ENCODE measurements around the gene CCT5. TPM values are rescaled to one million over a fixed set of nuclear protein-coding genes. Genes with fewer than 3 reads are reported as not detected.
A peak's percentile ranks its signal among the peaks of the same experiment; 100 is the strongest.

CCT5 gene
- 100 to 1,000 TPM in 1 of 2 donors, 10 to 100 TPM in 1; 81.7 to 186 TPM for polyA plus RNA-seq

DNA sequence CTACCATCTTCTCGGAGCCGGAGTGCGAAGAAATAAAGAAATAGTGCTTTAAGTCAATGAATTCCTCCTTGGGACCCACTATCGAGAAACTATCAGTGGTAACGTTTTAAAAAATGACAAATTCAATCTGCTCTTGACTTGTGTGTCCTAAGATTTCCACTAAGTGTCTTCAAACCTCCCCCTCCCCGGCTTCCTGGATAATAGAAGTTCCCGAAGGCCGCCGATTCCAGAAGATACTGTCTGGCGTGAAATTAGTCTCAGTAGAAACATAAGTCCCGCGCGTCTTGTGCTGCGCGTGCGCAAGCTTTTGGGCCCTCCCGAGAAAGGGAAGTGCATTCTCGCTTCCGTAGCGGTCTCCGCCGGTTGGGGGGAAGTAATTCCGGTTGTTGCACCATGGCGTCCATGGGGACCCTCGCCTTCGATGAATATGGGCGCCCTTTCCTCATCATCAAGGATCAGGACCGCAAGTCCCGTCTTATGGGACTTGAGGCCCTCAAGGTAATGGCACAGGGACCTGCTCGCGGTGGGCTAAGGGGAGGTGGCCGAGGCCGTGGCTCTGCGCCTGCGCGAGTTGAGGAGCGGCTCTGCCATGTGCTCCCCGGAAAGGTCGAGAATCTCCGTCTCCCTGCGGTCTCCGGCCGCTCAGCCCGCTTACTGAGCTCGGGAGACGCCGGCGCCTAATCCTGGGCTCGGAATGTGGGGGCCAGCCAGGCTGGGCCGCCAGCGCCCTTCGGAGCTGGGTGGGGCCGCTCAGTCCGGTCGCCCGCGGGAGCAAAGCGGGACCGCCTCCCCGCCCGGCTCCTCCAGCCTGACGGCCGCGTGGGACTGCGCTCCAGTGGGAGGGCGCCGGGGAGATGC is at the start of gene CCT5:
CCT5 (plus strand) TSS at position 333 of the 858 bp plus-strand sequence; CDS start at position 394, 61 bp downstream.
- Histone ChIP-seq H3K4me1 (ENCODE audit: control insufficient read depth in 2 of 2, insufficient read depth in 2 of 2, low read length in 1 of 2) (peaks cover 3 to 5% of the 10 kb centered on the region in 2 donors), H3K27ac (ENCODE audit: low read depth in 2 of 2, low read length in 1 of 2) (peak within 1 kb of the TSS; percentile 79 to 95), H3K4me3 (ENCODE audit: low read depth in 1 of 2, low read length in 2 of 2) (peak within 1 kb of the TSS; percentile 93 to 96), H3K9me3 (ENCODE audit: control insufficient read depth in 2 of 2, insufficient read depth in 1 of 2, low read depth in 1 of 2, low read length in 1 of 2) (no peaks in the 10 kb centered on the region), H3K27me3 (ENCODE audit: control insufficient read depth in 1 of 2, insufficient read depth in 2 of 2, low read length in 2 of 2) (no peaks in the 10 kb centered on the region), H3K36me3 (ENCODE audit: control insufficient read depth in 2 of 2, insufficient read depth in 2 of 2, low read length in 1 of 2) (peaks cover 0 to 4% of the 10 kb centered on the region in 2 donors)
- 0% methylated on average over 66 to 67 of the region's 67 CpGs for WGBS, 2 donors

DNA sequence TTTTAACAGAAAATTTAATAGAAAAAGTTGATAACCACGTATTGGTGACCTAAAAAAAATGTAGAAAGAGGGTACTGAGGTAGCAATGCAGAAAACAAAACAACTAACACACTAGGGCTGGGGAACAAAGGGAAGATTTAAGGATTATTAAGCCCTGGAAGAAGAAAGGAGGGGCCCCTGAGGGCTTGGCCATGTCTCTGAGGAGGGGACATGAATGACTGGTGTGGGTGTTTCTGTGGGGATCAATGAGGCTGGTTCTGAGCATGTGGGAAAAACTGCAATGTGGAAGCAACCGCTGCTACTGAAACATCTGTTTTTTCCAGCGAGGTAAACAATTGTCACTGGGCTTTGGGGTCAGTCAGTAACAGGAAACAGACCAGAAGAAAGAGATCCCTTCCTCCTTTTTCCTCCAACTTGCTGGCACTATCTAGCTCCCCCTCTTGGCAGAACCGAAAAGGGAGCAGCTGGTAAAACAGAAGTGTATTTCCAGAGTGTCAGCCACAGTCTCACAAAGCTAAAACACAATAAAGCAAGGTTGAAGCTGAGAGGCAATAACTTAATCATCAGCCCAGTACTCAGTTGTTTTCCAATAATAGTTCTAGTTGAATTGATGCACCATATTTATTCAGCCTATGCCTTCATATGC is 48.7 kb upstream of the CCT5 start:
- Histone ChIP-seq H3K9me3 (ENCODE audit: control insufficient read depth in 2 of 2, insufficient read depth in 1 of 2, low read depth in 1 of 2, low read length in 1 of 2) (no peaks in the 10 kb centered on the region), H3K36me3 (ENCODE audit: control insufficient read depth in 2 of 2, insufficient read depth in 2 of 2, low read length in 1 of 2) (no peaks in the 10 kb centered on the region), H3K27ac (ENCODE audit: low read depth in 2 of 2, low read length in 1 of 2) (peak overlapping the region in 1 of 2 donors; percentile 7), H3K4me1 (ENCODE audit: control insufficient read depth in 2 of 2, insufficient read depth in 2 of 2, low read length in 1 of 2) (no peaks in the 10 kb centered on the region), H3K4me3 (ENCODE audit: low read depth in 1 of 2, low read length in 2 of 2) (no peak overlapping the region), H3K27me3 (ENCODE audit: control insufficient read depth in 1 of 2, insufficient read depth in 2 of 2, low read length in 2 of 2) (no peaks in the 10 kb centered on the region)
- WGBS, 2 donors = 19 to 36% methylated on average over 4 of the region's 4 CpGs

DNA sequence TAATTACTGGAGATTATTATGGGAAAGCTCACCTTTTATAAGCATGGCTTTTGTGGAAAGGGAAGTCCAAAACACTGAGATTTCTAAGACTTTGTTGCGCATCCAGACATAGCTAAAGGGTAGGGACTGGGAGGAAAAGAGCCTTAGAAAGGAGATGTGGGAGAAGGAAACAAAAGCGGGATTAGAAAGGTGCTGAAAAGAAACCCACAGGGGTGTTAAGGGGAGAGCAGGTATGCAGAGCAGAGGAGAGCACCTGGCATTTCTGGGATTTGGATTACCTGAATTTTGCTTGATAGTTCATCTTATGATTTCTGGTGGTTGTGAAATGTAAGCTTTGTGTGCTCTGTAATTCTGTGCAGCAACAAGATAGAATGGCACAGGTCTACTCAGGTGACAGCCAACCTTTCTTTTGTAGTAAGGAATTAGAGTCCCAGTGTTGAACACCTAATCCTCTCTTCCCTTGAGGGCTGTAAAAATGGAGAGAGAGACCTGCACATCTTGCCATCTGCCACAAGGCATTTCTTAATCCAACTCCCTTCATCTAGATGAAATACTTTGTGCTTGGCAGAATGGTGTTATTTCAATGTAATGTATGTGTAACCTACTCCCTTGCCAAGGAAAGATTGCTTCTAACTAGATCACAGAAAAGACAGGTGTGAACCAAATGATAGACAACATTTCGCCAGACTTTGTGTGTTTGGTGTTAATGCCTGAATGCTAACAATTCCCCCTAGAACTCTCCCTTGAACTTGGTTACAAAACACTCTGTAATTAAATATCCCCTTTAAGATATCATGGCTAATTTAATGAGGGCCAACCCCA is 47.8 kb upstream of the CCT5 start:
- WGBS, 2 donors = 48 to 71% methylated on average over 3 of the region's 3 CpGs
- Histone ChIP-seq H3K9me3 (ENCODE audit: control insufficient read depth in 2 of 2, insufficient read depth in 1 of 2, low read depth in 1 of 2, low read length in 1 of 2) (no peaks in the 10 kb centered on the region), H3K27ac (ENCODE audit: low read depth in 2 of 2, low read length in 1 of 2) (no peak overlapping the region), H3K4me1 (ENCODE audit: control insufficient read depth in 2 of 2, insufficient read depth in 2 of 2, low read length in 1 of 2) (no peaks in the 10 kb centered on the region), H3K4me3 (ENCODE audit: low read depth in 1 of 2, low read length in 2 of 2) (no peak overlapping the region), H3K36me3 (ENCODE audit: control insufficient read depth in 2 of 2, insufficient read depth in 2 of 2, low read length in 1 of 2) (no peaks in the 10 kb centered on the region), H3K27me3 (ENCODE audit: control insufficient read depth in 1 of 2, insufficient read depth in 2 of 2, low read length in 2 of 2) (no peaks in the 10 kb centered on the region)

DNA sequence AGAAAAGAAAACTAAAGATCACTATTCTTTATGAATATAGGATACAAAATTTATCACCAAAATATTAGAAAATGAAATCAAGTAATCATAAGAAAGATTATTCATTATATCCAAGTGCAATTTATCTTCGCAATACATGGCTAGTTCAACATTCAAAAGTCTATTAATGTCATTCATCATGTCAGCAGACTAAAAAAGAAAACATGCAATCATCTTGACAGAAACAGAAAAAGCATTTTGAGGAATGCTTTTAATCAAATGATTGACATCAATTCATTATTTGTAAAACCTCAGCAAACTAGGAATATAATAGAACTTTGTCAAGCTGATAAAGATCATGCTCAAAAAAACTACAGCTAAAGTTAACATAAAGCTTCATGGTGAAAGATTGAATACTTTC is 41.1 kb upstream of the CCT5 start:
- Histone ChIP-seq H3K36me3 (ENCODE audit: control insufficient read depth in 2 of 2, insufficient read depth in 2 of 2, low read length in 1 of 2) (no peaks in the 10 kb centered on the region), H3K9me3 (ENCODE audit: control insufficient read depth in 2 of 2, insufficient read depth in 1 of 2, low read depth in 1 of 2, low read length in 1 of 2) (no peaks in the 10 kb centered on the region), H3K4me1 (ENCODE audit: control insufficient read depth in 2 of 2, insufficient read depth in 2 of 2, low read length in 1 of 2) (no peaks in the 10 kb centered on the region), H3K27me3 (ENCODE audit: control insufficient read depth in 1 of 2, insufficient read depth in 2 of 2, low read length in 2 of 2) (no peaks in the 10 kb centered on the region), H3K27ac (ENCODE audit: low read depth in 2 of 2, low read length in 1 of 2) (no peak overlapping the region), H3K4me3 (ENCODE audit: low read depth in 1 of 2, low read length in 2 of 2) (no peak overlapping the region)
- 100% methylated on average over 1 of the region's 1 CpG for WGBS, 2 donors

DNA sequence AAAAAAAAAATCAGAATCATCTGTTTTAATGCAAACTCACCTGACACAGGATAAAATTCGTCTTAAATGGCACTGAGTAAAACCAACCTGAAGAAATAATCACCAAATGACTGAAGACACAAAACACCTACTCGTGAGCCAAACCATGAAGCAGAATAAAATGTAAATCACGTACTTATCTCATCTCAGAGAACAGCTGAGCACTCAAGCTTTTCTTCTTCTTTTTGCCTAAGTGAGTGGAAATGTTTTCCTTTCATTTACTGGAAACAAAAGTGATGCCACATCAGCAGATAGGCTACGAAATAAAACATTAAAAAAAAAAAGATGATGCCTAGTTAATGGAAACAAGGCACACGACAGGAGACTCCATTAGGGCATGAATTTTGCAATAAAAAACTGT is 36.8 kb upstream of the CCT5 start:
- H3K4me3 ChIP-seq (ENCODE audit: low read depth in 1 of 2, low read length in 2 of 2) = no peak overlapping the region
- WGBS, 2 donors = 84 to 86% methylated on average over 5 of the region's 5 CpGs

DNA sequence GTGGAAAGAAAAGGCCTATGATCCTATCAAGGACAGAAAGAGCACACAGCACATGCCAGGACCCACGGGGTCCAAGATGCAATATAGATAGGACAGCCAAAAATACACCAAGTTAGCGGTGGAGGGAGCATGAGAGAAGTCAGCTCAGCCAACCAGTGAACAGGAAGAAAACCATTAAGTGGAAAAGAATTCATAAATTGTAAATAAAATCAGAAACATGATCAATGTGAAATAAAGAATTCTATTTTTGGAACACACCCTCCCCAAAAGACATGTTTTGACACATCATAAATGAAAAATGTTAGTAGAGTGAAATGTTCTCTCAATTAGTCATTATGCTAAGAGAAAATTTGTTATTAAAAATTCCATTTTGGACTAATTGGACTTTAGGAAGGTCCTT is 36.0 kb upstream of the CCT5 start:
- Histone ChIP-seq H3K4me3 (ENCODE audit: low read depth in 1 of 2, low read length in 2 of 2) (no peak overlapping the region), H3K9me3 (ENCODE audit: control insufficient read depth in 2 of 2, insufficient read depth in 1 of 2, low read depth in 1 of 2, low read length in 1 of 2) (no peaks in the 10 kb centered on the region), H3K4me1 (ENCODE audit: control insufficient read depth in 2 of 2, insufficient read depth in 2 of 2, low read length in 1 of 2) (peaks cover 0 to 2% of the 10 kb centered on the region in 2 donors), H3K36me3 (ENCODE audit: control insufficient read depth in 2 of 2, insufficient read depth in 2 of 2, low read length in 1 of 2) (no peaks in the 10 kb centered on the region), H3K27ac (ENCODE audit: low read depth in 2 of 2, low read length in 1 of 2) (no peak overlapping the region), H3K27me3 (ENCODE audit: control insufficient read depth in 1 of 2, insufficient read depth in 2 of 2, low read length in 2 of 2) (no peaks in the 10 kb centered on the region)
- 60 to 90% methylated on average over 2 of the region's 2 CpGs for WGBS, 2 donors

More for the DNA sequence above, 36.8 kb upstream of the CCT5 start:
- Histone ChIP-seq H3K9me3 (ENCODE audit: control insufficient read depth in 2 of 2, insufficient read depth in 1 of 2, low read depth in 1 of 2, low read length in 1 of 2) (no peaks in the 10 kb centered on the region), H3K27ac (ENCODE audit: low read depth in 2 of 2, low read length in 1 of 2) (no peak overlapping the region), H3K27me3 (ENCODE audit: control insufficient read depth in 1 of 2, insufficient read depth in 2 of 2, low read length in 2 of 2) (no peaks in the 10 kb centered on the region), H3K4me1 (ENCODE audit: control insufficient read depth in 2 of 2, insufficient read depth in 2 of 2, low read length in 1 of 2) (peaks cover 0 to 2% of the 10 kb centered on the region in 2 donors), H3K36me3 (ENCODE audit: control insufficient read depth in 2 of 2, insufficient read depth in 2 of 2, low read length in 1 of 2) (no peaks in the 10 kb centered on the region)

DNA sequence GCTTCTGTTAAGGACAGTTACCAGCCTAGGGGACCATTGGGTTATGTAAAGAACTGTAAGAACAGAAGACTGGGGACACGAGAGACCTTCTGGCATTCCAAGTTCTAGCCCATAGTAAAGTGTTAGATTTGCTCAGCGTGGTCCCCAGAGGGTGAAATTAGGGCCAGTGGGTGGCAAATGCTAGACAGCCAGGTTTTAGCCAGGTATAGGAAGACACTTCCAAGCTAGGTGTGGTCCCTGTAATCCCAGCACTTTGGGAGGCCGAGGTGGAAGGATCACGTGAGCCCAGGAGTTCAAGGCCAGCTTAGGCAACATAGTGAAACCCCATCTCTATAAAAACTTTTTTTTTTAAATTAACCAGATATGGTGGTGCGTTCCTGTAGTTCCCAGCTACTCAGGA is 34.7 kb upstream of the CCT5 start:
- no peaks in the 10 kb centered on the region for H3K9me3 ChIP-seq (ENCODE audit: control insufficient read depth in 2 of 2, insufficient read depth in 1 of 2, low read depth in 1 of 2, low read length in 1 of 2)
- WGBS, 2 donors = 88 to 89% methylated on average over 5 of the region's 5 CpGs
- no peak overlapping the region for H3K4me3 ChIP-seq (ENCODE audit: low read depth in 1 of 2, low read length in 2 of 2)
- H3K36me3 ChIP-seq (ENCODE audit: control insufficient read depth in 2 of 2, insufficient read depth in 2 of 2, low read length in 1 of 2) = no peaks in the 10 kb centered on the region
- H3K27ac ChIP-seq (ENCODE audit: low read depth in 2 of 2, low read length in 1 of 2) = no peak overlapping the region
- H3K4me1 ChIP-seq (ENCODE audit: control insufficient read depth in 2 of 2, insufficient read depth in 2 of 2, low read length in 1 of 2) = peaks cover 0 to 2% of the 10 kb centered on the region in 2 donors
- no peaks in the 10 kb centered on the region for H3K27me3 ChIP-seq (ENCODE audit: control insufficient read depth in 1 of 2, insufficient read depth in 2 of 2, low read length in 2 of 2)

DNA sequence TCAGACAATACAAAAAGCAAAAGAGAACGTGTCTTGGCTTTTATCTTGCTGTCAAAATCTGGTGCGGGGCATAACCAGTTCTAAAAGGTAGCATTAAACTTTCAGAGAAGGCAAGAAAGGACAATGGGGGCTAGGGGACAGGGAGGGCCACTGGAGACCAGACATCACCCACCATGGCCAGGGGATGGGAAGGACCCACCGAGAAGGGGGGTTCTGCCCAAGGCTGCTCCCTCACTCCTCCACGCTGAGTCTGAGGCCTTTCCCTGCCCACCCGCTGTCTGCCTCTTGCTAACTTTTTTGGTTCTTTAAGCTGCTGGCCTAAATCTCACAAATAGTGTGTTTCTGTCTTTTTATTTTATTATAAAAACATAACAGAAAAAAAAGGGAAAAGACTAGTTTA is 34.0 kb upstream of the CCT5 start:
- 86 to 88% methylated on average over 5 of the region's 5 CpGs for WGBS, 2 donors
- H3K4me1 ChIP-seq (ENCODE audit: control insufficient read depth in 2 of 2, insufficient read depth in 2 of 2, low read length in 1 of 2) = peaks cover 0 to 2% of the 10 kb centered on the region in 2 donors
- no peak overlapping the region for H3K27ac ChIP-seq (ENCODE audit: low read depth in 2 of 2, low read length in 1 of 2)
- no peaks in the 10 kb centered on the region for H3K9me3 ChIP-seq (ENCODE audit: control insufficient read depth in 2 of 2, insufficient read depth in 1 of 2, low read depth in 1 of 2, low read length in 1 of 2)
- no peak overlapping the region for H3K4me3 ChIP-seq (ENCODE audit: low read depth in 1 of 2, low read length in 2 of 2)
- no peaks in the 10 kb centered on the region for H3K36me3 ChIP-seq (ENCODE audit: control insufficient read depth in 2 of 2, insufficient read depth in 2 of 2, low read length in 1 of 2)
- H3K27me3 ChIP-seq (ENCODE audit: control insufficient read depth in 1 of 2, insufficient read depth in 2 of 2, low read length in 2 of 2) = no peaks in the 10 kb centered on the region

DNA sequence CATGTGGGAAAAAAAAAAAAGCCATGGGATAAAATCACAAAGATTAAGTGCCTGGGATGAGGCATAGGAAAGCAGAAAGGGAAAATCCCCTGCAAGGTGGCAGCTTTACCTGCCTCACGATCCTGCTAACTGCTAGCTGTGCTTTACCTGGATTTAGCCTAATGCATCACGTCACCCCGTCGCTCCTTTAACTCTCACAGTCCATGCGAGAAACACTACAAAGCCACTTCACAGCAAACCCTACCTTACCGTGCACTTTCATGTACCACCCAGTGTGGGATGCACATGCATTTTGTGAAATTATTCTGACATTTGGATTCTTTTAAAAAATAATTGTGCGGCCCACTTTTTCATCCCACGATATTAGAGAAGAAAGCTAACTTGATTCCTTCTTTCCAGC is 31.4 kb upstream of the CCT5 start:
- H3K4me3 ChIP-seq (ENCODE audit: low read depth in 1 of 2, low read length in 2 of 2) = no peak overlapping the region
- WGBS, 2 donors = 89 to 93% methylated on average over 8 of the region's 8 CpGs
- no peaks in the 10 kb centered on the region for H3K27me3 ChIP-seq (ENCODE audit: control insufficient read depth in 1 of 2, insufficient read depth in 2 of 2, low read length in 2 of 2)
- no peak overlapping the region for H3K27ac ChIP-seq (ENCODE audit: low read depth in 2 of 2, low read length in 1 of 2)
- no peaks in the 10 kb centered on the region for H3K9me3 ChIP-seq (ENCODE audit: control insufficient read depth in 2 of 2, insufficient read depth in 1 of 2, low read depth in 1 of 2, low read length in 1 of 2)
- H3K4me1 ChIP-seq (ENCODE audit: control insufficient read depth in 2 of 2, insufficient read depth in 2 of 2, low read length in 1 of 2) = peaks cover 0 to 2% of the 10 kb centered on the region in 2 donors
- H3K36me3 ChIP-seq (ENCODE audit: control insufficient read depth in 2 of 2, insufficient read depth in 2 of 2, low read length in 1 of 2) = peaks cover 0 to 4% of the 10 kb centered on the region in 2 donors
